HEK293 (cell line): Measurements from ENCODE around the gene TMEM232.

Experiments
- HOXA7 ChIP-seq: sonication (generic); formaldehyde crosslinking; IDR thresholded peaks from 2 replicates; pipeline ENCODE4 v1.8.1; 2022; ENCODE audit warnings: missing genetic modification reagents, borderline replicate concordance
- ZNF174 ChIP-seq: fragments of 450-650 bp; formaldehyde crosslinking; IDR thresholded peaks from 2 replicates; pipeline ENCODE4 v1.5.0; 2017; ENCODE audit warnings: missing biosample characterization, mild to moderate bottlenecking, missing genetic modification characterization
- ZNF223 ChIP-seq: fragments of 450-650 bp; formaldehyde crosslinking; IDR thresholded peaks from 2 replicates; pipeline ENCODE4 v1.5.1; 2016; ENCODE audit warnings: missing biosample characterization, missing genetic modification characterization
- ZNF404 ChIP-seq: fragments of 450-650 bp; formaldehyde crosslinking; IDR thresholded peaks from 2 replicates; pipeline ENCODE4 v1.5.1; 2017; ENCODE audit warnings: missing biosample characterization, missing genetic modification characterization
- TF ChIP-seq, protein P1 (sequence below): fragments of 450-650 bp; formaldehyde crosslinking; IDR thresholded peaks from 2 replicates; pipeline ENCODE4 v1.5.1; 2016; ENCODE audit warnings: missing biosample characterization, missing genetic modification characterization

GRCh38 chr5:110475529-110475928 is 250.9 kb downstream of the TMEM232 start:
- TF ChIP-seq, protein P1, sequence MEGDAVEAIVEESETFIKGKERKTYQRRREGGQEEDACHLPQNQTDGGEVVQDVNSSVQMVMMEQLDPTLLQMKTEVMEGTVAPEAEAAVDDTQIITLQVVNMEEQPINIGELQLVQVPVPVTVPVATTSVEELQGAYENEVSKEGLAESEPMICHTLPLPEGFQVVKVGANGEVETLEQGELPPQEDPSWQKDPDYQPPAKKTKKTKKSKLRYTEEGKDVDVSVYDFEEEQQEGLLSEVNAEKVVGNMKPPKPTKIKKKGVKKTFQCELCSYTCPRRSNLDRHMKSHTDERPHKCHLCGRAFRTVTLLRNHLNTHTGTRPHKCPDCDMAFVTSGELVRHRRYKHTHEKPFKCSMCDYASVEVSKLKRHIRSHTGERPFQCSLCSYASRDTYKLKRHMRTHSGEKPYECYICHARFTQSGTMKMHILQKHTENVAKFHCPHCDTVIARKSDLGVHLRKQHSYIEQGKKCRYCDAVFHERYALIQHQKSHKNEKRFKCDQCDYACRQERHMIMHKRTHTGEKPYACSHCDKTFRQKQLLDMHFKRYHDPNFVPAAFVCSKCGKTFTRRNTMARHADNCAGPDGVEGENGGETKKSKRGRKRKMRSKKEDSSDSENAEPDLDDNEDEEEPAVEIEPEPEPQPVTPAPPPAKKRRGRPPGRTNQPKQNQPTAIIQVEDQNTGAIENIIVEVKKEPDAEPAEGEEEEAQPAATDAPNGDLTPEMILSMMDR (tag by site-specific recombination): no peak
- no peak for TF ChIP-seq ZNF404 (tag by site-specific recombination)
- no peak for TF ChIP-seq ZNF174 (tag by site-specific recombination)
- no peak for TF ChIP-seq ZNF223
- TF ChIP-seq HOXA7: no peak
